NT2/D1 (cell line): Measurements from ENCODE around the gene STARD5.

ENCODE experiments used
- SUZ12 ChIP-seq: IDR thresholded peaks from 2 replicates; pipeline ENCODE4 v1.6.1; 2011; ENCODE audit not compliant: insufficient read length, insufficient read depth; ENCODE audit errors: extremely low read depth
- YY1 ChIP-seq: IDR thresholded peaks from 2 replicates; pipeline ENCODE4 v1.6.1; 2011; ENCODE audit not compliant: insufficient read length, insufficient read depth
- ZNF274 ChIP-seq: IDR thresholded peaks from 2 replicates; pipeline ENCODE4 v1.6.1; 2011; ENCODE audit warnings: mild to moderate bottlenecking, low read depth, low read length

DNA sequence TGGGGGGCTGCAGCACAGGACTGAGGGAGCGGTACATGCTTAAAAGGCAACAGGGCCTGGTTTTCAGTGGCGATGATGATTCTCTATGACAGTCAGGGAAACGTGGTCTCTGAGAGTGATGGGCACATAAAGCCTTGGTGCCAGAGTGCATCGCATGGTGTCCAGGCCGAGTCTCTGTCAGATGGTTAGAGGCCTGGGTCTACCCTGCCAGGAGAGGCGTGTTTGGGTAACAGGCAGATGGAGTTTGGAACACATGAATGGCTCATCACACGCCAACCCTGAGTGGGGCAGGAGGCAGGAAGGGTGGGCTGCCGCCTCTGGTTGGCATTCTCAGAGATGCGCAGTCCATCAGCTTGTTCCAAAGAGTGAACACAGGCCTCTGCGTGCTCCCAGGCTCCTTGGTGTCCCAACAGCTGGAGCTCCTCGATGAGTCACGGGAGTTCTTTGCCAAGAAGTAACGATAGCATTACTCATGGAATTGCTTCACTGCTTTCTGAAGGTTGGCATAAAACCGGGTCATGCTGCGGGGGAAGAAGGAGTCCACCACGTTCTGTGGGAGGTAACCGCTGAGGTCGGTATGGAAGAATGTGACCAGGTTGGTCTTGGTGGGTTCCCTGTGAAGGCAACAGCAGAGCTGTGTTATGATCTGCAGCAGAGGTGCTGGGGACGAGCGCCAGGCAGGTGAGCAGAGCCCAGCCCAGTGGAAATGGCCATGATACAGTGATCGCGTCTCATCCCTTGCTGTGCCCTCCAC, 11.0 kb downstream of the STARD5 start:
- TF ChIP-seq YY1: no peak
- TF ChIP-seq SUZ12: no peak
- no peak for TF ChIP-seq ZNF274
